ENCODE measurements around the gene TLR9. TPM values are rescaled to one million over a fixed set of nuclear protein-coding genes. Genes with fewer than 3 reads are reported as not detected.

The TLR9 gene
- total and polyA plus RNA-seq, 2 donors from 2014 or later, result 0.94 TPM; not detected in 1

- no peak for TF ChIP-seq CTCF (IDR thresholded peaks at IDR 0.05; ENCODE audit: borderline replicate concordance, extremely low read depth, insufficient read depth)
- Histone ChIP-seq H3K9me3 (ENCODE audit: control insufficient read depth in 2 of 3, insufficient read depth in 1 of 3, low read length in 3 of 3) (no peaks in the 10 kb centered on the region), H3K27me3 (ENCODE audit: control insufficient read depth, insufficient read depth, low read length) (no peaks in the 10 kb centered on the region), H3K4me1 (ENCODE audit: control insufficient read depth in 2 of 3, insufficient read depth in 2 of 3, low read depth in 1 of 3, low read length in 3 of 3) (peaks cover 3 to 25% (median 13%) of the 10 kb centered on the region in 3 donors), H3K27ac (ENCODE audit: low read depth in 2 of 2, low read length in 2 of 2) (no peak overlapping the region), H3K36me3 (ENCODE audit: control insufficient read depth in 2 of 3, insufficient read depth in 3 of 3, low read length in 3 of 3) (peaks cover 0 to 13% (median 11%) of the 10 kb centered on the region in 3 donors), H3K9ac (ENCODE audit: low read length in 3 of 3) (no peak overlapping the region), H3K4me3 (ENCODE audit: low read length in 3 of 3) (no peak overlapping the region)
- intact Hi-C loops (cut with DNase I), result no loop called here
- FAIRE-seq (no peak), DNase-seq (peak in 1 of 5 donors; percentile 32)
Observed at GRCh38 chr3:52234516-52235447, 9.3 kb upstream of the TLR9 start.

- no peak overlapping the region for H3K27ac ChIP-seq (ENCODE audit: low read depth in 2 of 2, low read length in 2 of 2)
- peaks cover 0 to 17% (median 14%) of the 10 kb centered on the region in 3 donors for H3K36me3 ChIP-seq (ENCODE audit: control insufficient read depth in 2 of 3, insufficient read depth in 3 of 3, low read length in 3 of 3)
- FAIRE-seq, result no peak
- intact Hi-C loops (cut with DNase I), result no loop called here
- no peaks in the 10 kb centered on the region for H3K27me3 ChIP-seq (ENCODE audit: control insufficient read depth, insufficient read depth, low read length)
- H3K9me3 ChIP-seq (ENCODE audit: control insufficient read depth in 2 of 3, insufficient read depth in 1 of 3, low read length in 3 of 3), result no peaks in the 10 kb centered on the region
- peak in 1 of 5 donors; percentile 7 for DNase-seq
- H3K4me1 ChIP-seq (ENCODE audit: control insufficient read depth in 2 of 3, insufficient read depth in 2 of 3, low read depth in 1 of 3, low read length in 3 of 3), result peaks cover 3 to 25% (median 13%) of the 10 kb centered on the region in 3 donors
- H3K9ac ChIP-seq (ENCODE audit: low read length in 3 of 3), result no peak overlapping the region
- no peak for TF ChIP-seq CTCF (IDR thresholded peaks at IDR 0.05; ENCODE audit: borderline replicate concordance, extremely low read depth, insufficient read depth)
- H3K4me3 ChIP-seq (ENCODE audit: low read length in 3 of 3), result no peak overlapping the region
Observed at GRCh38 chr3:52233968-52234367, 8.5 kb upstream of the TLR9 start.

GRCh38 chr3:52233108-52233591, 7.7 kb upstream of the TLR9 start:
- Histone ChIP-seq H3K27ac (ENCODE audit: low read depth in 2 of 2, low read length in 2 of 2) (no peak overlapping the region), H3K9me3 (ENCODE audit: control insufficient read depth in 2 of 3, insufficient read depth in 1 of 3, low read length in 3 of 3) (no peaks in the 10 kb centered on the region), H3K4me3 (ENCODE audit: low read length in 3 of 3) (no peak overlapping the region), H3K9ac (ENCODE audit: low read length in 3 of 3) (no peak overlapping the region), H3K36me3 (ENCODE audit: control insufficient read depth in 2 of 3, insufficient read depth in 3 of 3, low read length in 3 of 3) (peaks cover 0 to 19% (median 14%) of the 10 kb centered on the region in 3 donors), H3K27me3 (ENCODE audit: control insufficient read depth, insufficient read depth, low read length) (no peaks in the 10 kb centered on the region), H3K4me1 (ENCODE audit: control insufficient read depth in 2 of 3, insufficient read depth in 2 of 3, low read depth in 1 of 3, low read length in 3 of 3) (peaks cover under 1 to 21% (median 9%) of the 10 kb centered on the region in 3 donors)
- DNase-seq (peak in 1 of 5 donors; percentile 4), FAIRE-seq (no peak)
- intact Hi-C loops (cut with DNase I), result no loop called here
- no peak for TF ChIP-seq CTCF (IDR thresholded peaks at IDR 0.05; ENCODE audit: borderline replicate concordance, extremely low read depth, insufficient read depth)

Data from kidney (tissue), 14 donors.